Glomerular visceral epithelial cell (primary cell): ENCODE measurements around the gene IL7R.
A peak's percentile ranks its signal among the peaks of the same experiment; 100 is the strongest.
"Not testable (repeated sequence)": the region's sequence is repeated elsewhere in the genome, so short reads cannot be mapped to it uniquely, and the experiment has no call there.

Source experiments
- DNase-seq: peaks from one replicate; pipeline ENCODE4 v3.0.0-alpha.2; 2016; ENCODE audit errors: extremely low spot score

Gene IL7R

DNA sequence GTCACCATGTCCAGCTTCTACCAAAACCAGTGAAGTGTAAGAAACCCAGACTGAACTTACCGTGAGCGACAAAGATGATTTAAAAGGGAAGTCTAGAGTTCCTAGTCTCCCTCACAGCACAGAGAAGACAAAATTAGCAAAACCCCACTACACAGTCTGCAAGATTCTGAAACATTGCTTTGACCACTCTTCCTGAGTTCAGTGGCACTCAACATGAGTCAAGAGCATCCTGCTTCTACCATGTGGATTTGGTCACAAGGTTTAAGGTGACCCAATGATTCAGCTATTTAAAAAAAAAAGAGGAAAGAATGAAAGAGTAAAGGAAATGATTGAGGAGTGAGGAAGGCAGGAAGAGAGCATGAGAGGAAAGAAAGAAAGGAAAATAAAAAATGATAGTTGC, 19.8 kb downstream of the IL7R start:
- DNase-seq = no peak

DNA sequence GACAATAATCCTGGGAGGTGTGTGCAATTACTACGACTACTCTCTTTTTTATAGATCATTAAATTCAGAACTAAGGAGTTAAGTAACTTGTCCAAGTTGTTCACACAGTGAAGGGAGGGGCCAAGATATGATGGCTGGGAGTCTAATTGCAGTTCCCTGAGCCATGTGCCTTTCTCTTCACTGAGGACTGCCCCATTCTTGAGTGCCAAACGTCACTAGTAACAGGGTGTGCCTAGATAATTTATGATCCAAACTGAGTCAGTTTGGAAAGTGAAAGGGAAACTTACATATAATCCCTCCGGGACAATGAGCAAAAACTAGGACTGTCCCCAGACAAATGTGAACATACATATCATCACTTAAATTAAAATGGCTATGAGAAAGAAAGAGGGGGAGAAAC, 20.2 kb downstream of the IL7R start:
- peak; percentile 63 for DNase-seq

DNA sequence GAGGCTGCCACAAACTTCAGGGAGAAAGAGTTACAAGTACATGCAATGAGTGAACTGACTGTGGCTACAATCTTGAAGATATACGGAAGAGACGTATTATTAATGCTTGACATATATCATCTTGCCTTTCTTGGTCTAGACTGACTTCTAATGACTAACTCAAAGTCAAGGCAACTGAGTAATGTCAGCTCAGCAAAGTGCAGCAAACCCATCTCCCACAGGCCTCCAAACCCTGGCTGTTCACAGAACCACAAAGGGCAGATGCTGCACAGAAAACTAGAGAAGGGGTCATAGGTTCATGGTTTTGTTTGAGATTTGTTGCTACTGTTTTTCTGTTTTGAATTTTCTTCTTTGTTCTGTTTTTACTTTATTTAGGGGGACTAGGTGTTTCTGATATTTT, 21.0 kb downstream of the IL7R start:
- DNase-seq = peak; percentile 45

DNA sequence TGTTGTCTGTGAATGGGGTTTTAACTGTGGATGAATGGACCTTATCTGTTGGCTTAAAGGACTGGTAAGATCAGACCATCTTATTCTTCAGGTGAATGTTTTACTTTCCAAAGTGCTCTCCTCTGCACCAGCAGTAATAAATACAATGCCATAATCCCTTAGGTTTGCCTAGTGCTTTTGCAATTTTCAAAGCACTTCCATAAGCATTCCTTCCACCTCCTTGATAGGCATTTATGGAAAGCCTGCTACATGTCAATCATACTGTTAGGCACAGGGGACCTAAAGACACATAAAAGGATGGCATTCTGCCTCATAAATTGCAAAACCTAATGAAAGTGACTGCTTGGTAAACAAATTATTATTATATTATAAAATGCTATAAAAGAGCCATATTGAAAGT, 21.4 kb downstream of the IL7R start:
- no peak for DNase-seq

DNA sequence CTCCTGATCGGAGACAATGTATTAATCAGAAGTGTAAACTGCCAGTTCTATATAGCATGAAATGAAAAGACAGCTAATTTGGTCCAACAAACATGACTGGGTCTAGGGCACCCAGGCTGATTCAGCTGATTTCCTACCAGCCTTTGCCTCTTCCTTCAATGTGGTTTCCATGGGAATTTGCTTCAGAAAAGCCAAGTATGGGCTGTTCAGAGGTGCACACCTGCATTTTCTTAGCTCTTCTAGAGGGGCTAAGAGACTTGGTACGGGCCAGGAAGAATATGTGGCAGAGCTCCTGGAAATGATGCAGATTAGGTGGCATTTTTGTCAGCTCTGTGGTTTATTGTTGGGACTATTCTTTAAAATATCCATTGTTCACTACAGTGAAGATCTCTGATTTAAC, 22.4 kb downstream of the IL7R start:
- DNase-seq = no peak

DNA sequence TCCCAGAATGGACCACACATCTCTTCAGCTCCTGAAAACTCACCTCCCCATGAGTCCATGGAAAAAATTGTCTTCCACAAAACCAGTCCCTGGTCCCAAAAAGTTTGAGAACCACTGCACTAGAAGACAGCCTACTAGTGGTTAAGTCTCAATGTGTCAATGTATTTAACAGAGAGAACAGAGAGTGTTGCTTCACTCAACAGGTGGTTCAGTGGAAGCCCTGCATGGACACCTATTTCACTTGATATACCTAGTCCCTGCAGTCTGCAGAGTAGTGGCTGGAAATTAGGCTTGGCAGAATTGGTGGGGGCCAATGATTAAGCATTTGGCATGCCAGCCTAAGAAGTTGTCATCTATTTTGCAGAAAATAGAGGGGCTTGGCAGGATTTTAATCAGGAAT, 23.0 kb downstream of the IL7R start:
- DNase-seq = no peak

DNA sequence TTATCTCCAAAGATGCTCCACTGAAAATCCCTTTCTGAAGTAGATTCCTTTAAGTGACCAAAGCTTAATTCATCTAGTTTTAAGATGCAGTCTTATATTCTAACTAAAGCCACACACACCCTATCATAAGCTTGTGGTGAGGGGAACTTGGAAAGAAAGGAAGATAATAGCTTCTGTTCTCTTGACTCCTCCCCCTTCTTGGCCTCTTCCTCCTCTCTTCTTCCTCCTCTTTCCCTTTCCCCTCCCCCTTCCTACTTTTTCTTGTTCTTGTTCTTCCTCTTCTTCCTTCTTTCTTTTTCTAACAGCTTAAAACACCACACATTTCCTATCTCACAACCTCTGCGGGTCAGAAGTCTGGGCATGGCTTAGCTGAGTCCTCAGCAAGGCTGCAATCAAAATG, 23.5 kb downstream of the IL7R start:
- no peak for DNase-seq

DNA sequence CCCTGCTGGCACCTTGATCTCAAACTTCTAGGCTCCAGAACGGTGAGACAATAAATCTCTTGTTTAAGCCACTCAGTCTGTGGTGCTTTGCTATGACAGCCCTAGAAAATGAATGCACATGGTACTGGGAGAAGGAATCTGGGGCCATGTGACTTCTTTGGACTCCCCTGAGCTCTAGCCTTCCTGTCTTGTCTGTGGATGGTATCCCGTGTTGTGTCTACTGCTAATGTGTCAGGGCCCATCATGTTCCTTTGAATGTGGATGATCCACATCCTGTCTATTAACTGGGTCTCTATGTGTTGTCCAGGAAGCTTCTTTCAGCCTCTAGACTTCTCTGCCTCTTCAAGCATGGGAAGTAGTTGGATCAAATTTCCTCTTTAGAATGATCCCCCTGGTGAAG, 25.1 kb downstream of the IL7R start:
- no peak for DNase-seq

DNA sequence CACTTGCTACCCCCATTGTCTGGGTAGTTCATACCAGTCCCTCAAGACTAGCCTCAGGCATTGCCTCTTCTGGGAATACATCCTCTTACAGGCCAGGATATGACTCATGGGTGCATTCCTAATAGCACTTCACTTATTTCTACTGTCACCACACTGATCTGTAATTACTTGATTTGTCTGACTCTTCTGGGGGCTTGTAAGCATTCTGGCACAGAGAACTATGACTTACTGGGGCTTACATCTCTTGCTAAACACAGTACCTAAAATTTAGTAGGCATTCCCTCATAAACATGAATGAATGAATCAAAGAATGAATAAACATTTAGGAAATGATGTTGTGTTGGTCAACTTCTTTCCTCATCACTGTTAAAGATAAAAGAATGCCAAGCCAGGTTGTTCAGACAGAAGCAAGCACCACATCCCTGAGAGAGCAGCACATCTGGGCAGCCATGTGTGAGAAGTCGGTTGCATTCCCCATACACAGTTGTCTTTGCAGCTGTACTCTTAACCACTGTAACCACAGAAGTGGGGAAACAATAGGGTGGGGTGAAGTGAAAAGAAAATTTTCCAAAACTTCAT, 27.6 kb downstream of the IL7R start:
- peak; percentile 87 for DNase-seq

DNA sequence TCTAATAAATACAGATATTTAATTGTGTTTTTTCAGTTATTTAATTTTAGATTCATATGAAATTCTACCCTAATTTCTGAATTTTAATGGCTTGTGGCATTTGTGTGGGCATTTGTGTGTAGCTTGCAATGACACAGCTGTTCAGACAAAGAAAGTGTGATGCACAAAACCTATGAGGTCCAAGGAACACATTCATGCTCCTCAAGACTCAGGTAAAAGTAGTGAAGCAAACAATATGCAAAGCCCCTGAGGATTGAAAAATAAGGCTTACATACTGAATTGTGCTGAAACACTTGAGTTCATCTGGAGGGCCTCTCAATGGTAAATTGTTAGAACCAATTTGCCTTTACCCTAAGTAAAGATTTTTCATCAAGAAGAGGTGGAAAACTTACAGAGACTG, 28.1 kb downstream of the IL7R start:
- DNase-seq = peak; percentile 12

DNA sequence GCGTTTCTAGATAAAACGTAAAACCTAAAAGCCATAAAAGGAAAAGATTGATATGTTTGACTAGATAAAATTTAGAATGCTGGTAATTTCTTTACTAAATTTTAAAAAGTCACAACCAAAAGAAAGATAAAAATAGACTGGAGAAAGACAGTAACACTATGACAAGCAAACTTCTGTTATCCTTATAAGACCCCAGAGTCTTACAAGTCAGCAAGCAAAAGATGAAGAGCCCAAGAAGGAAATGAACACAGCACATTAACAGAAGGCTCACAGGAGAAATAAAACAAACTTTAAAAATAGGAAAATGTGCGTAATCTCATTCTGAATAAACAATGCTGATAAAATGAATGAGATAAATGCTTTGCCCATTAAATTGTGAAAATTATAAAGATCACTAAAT, 29.7 kb downstream of the IL7R start:
- DNase-seq = no peak

DNA sequence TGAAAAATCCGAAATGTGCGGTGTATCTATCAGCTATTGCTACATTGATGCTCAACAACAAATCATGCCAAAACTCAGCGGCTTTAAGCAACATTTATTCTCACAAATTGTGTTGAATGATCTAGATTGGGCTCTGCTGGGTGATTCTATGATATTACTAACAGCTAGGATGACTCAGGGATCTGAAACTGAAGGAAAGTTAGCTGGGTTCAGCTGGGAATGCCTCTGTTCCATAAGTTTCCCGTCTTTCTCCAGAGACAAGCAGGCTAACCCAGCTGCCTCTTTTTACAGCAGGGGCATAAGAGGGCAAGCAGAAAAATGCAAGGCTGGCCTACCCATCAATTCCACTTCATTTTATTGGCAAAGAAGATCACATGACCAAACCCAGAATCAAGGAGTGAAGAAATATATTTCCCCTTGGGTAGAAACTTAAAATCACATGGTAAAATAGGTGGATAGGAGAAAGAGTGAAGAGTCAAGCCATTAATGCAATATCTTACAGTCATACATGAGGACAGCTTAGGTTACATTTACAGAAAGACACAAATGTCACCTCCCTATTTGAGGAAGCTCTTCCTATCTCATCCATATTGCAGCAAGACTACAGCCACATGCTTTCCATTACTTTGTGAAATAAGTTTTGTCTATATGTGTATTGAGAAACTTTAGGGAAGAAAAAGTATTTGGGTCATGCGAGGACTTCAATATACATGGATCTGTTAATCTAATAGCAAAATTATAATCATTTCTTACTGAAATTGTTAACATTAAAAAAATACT, 30.8 kb downstream of the IL7R start:
- DNase-seq = no peak

DNA sequence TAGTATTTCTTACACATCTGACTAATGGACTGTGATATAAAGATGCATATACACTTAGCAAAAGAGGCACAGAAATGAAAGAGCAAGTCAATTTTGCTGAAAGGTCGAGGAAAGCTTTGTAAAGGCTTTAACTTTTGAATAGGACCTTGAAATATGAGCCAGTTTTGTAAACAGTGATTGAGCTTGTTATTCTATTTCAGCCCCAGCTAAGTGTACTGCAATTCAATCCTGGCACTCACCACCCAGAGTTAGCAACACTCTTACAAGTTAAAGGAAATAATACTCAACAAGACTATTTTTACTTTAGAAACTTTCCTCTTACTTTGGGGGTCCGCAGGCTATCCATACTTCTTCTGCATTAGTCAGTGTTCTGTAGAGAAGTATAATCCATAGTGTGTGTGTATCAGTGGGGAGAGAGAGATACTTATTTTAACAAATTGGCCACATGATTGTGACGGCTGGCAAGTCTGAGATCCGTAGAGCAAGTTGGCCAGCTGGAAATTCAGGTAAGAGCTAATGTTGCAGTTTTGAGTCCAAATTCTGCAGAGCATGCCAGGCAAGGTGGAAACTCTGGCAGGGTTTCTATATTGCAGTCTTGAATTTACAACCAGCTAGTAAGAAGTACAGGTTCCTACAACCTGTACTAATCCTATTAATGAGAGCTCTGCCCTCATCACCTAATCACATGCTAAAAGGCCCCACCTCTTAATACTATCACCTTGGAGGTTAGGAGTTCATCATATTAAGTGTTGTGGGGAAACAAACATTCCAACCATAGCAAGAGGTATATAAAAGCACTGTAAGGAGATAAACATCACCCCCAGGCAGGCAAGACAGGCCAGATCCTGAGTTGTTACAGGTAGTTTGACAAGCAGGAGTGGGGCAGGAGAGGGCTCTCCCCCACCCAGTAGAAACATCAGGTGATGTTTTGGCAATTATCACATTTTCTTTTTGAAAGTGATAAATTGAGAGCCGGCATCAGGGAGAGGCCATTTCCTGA, 33.6 kb downstream of the IL7R start:
- DNase-seq = no peak

DNA sequence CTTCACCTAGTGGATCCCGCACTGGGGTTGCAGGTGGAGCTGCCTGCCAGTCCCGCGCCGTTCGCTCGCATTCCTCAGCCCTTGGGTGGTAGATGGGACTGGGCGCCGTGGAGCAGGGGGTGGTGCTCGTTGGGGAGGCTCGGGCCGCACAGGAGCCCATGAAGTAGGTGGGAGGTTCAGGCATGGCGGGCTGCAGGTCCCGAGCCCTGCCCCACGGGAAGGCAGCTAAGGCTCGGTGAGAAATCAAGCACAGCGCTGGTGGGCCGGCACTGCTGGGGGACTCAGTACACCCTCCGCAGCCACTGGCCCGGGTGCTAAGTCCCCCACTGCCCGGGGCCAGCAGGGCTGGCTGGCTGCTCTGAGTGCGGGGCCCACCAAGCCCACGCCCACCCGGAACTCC, 36.1 kb downstream of the IL7R start:
- not testable (repeated sequence) for DNase-seq

DNA sequence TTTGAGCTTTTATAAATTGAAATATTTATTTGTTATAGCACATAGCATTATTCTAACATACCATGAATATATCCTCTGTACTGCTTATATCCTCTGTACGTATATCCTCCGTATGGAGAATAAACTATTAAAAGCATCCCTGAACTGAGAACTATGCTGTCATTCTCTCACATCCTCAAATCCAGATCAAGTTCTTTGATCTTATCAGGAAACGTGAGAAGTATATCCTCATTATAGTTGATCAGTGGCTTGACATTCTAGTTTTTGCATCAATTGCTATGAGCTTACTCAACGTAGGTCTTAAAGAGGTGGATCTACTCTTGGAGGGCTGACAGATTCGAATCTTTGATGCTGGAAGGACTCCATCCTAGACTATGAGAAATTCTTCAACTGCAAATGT, 37.4 kb downstream of the IL7R start:
- no peak for DNase-seq

DNA sequence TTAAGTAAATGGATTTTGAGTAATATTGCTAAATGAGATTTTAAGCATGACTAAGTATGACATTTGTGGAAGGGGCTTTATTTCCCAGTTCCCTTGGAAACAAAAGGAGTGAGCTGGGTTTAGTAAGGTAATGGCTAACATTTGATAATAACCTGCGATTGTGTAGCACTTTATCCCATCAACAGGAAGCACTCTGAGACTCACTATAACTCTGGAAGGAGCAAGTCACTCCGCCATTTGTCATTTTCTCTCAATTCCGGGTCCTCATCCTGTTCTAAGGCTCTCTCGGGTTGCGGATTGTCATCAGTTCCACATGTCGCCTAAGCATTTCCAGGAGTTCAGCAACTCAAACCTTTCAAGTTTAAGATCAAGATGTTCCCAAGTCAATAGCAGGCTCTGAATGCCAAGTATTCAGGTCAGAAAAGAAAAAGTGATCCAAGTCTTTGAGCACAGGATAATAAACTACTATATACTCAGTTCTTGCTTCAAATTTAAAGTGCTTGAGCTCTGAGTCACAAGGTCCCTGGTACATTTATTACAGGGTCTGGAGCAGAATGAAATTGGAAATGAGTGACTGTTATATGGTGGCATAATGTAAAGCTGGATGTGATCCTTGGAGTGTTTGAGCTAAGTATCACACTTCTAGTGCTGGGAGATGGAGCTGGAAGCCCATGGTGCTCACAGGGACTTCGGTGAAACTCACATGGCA, 42.4 kb downstream of the IL7R start:
- DNase-seq = no peak

DNA sequence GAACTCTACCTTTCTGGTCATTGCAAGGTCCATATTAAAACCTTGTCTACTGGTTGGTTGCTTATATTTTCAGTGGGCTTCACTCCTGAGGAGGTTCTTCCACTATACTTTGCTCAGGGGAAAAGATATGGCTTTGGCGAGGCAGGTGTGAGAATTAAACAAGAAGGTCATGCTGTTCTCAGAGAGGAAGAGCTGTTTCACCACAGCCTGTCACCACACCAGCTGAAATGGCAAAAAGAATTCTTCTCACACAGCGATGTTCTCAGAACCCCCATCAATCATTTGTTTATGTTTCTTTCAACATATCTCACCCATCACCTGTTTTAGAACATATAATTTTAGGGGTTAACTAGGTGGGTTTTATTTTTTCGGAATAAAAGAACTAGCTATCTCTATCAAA, 43.1 kb downstream of the IL7R start:
- no peak for DNase-seq

DNA sequence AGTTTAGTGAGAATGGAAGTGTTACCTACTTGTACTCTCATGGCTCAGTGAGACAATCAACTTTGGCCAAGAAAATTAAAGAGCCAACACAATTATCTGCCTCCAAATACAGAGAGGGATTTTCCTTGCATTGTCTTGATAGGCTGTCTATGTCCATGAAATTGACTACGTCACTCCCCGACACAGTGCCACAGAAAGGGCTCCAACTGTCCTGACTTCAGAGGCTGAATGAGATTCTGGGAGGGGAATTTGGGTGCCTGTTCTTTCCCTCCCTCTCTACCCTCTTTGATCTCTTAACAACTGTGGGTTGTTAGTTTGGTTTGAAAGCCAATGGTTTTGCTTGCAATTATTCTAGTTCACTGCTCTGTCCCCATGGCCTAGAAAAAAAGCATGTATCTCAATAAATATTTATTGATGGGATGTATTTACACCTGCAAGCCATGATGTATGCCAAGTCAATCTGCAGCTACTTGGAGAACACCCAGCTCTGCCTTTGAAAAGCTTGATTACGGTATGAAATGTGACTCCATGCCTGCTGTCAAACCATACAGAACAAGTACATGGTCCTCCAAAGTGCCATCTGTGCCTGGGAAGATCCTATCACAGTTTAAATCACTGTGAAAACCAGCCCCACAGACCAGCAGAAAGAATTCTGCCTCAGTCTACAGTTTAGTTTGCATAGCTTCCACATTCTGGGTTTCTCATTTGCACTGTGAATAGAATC, 44.4 kb downstream of the IL7R start:
- DNase-seq = no peak

DNA sequence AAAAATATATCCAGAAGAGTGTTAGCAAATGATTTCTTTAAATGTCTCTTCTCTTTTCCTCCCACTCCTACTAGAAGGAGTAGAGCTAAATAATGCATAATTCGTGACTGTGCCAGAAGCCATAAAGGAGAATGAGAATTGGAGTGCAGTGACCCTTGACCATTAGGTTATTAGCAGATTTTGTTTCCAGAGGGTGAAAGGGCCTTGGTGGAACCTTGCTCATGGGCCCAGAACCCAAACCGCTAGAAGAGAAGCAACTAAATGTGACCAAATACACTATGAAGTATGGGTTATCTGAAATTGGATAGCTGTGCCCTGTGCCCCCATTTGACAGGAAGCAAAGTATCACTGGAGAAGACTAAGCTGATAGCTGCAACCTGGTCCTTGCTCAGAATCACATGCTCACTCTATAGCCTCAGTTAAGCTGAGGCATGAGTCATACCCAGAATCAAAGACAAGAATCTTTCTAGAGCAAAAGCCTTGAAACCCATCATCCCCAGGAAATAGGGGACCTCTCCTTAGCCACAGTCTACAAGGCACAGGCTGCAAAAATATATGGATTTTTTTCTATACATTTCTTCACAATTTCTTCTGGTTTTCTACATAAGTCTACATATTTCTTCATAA, 45.5 kb downstream of the IL7R start:
- no peak for DNase-seq

DNA sequence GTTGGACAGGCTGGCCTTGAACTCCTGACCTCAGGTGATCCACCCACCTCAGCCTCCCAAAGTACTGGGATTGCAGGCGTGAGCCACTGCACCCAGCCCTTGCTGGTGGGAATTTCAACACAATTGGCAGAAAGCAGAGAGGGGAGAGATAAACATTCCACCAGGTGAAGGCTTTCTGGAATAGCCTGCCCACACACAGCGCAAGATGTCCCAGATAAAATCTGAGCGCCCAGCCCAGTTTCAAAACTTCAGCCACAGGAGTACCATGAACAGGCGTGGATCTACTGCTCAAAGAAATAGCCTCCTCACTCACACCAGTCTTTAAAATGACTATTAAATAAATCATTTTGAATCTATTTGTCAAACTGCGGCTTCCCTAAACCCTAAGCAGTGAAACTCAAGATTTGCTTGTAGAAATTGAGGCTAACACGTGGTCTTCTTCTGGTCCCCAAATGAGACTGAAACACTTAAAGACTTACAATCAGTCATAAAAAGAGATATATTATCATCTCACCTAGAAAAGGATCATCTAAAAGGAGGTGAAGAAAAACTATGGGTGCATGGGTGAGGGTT, 47.0 kb downstream of the IL7R start:
- DNase-seq = no peak
